Gastroesophageal sphincter (tissue), 3 donors: ENCODE measurements around the gene EGLN2.
"Not testable (repeated sequence)": the region's sequence is repeated elsewhere in the genome, so short reads cannot be mapped to it uniquely, and the experiment has no call there.

Source experiments
- CTCF ChIP-seq, 4 experiments: fragments of 200-600 bp in 2 of 4; fragments of 450-650 bp in 2 of 4; sonication (generic) in 1 of 4; IDR thresholded peaks; one replicate each; pipeline ENCODE4 v1.5.1; 2017 to 2019; ENCODE audit warnings: antibody characterized with exemption in 4 of 4, mild to moderate bottlenecking in 2 of 4, moderate library complexity in 2 of 4
- POLR2A ChIP-seq, 2 donors: fragments of 450-650 bp; IDR thresholded peaks; one replicate each; pipeline ENCODE4 v1.6.1; 2017; ENCODE audit warnings: antibody characterized with exemption in 2 of 2, mild to moderate bottlenecking in 2 of 2, moderate library complexity in 1 of 2

GRCh38 chr19:40810649-40811408 is 11.8 kb downstream of the EGLN2 start:
- TF ChIP-seq POLR2A (IDR thresholded peaks at IDR 0.05), result not testable (repeated sequence)
- TF ChIP-seq CTCF (IDR thresholded peaks at IDR 0.05), result peak in 2 of 4 experiments; percentile 22 to 33
